HG03064 (cell line): ENCODE results near the gene GSPT1.
A peak's percentile ranks its signal among the peaks of the same experiment; 100 is the strongest.
"Not testable (repeated sequence)": the region's sequence is repeated elsewhere in the genome, so short reads cannot be mapped to it uniquely, and the experiment has no call there.

Experiments
- ATAC-seq: cut with Tn5 transposase; IDR thresholded peaks from one replicate; pipeline ENCODE4 v1.9.1; 2021; ENCODE audit warnings: low read depth; ENCODE audit not compliant: unreplicated experiment

GSPT1 gene

DNA sequence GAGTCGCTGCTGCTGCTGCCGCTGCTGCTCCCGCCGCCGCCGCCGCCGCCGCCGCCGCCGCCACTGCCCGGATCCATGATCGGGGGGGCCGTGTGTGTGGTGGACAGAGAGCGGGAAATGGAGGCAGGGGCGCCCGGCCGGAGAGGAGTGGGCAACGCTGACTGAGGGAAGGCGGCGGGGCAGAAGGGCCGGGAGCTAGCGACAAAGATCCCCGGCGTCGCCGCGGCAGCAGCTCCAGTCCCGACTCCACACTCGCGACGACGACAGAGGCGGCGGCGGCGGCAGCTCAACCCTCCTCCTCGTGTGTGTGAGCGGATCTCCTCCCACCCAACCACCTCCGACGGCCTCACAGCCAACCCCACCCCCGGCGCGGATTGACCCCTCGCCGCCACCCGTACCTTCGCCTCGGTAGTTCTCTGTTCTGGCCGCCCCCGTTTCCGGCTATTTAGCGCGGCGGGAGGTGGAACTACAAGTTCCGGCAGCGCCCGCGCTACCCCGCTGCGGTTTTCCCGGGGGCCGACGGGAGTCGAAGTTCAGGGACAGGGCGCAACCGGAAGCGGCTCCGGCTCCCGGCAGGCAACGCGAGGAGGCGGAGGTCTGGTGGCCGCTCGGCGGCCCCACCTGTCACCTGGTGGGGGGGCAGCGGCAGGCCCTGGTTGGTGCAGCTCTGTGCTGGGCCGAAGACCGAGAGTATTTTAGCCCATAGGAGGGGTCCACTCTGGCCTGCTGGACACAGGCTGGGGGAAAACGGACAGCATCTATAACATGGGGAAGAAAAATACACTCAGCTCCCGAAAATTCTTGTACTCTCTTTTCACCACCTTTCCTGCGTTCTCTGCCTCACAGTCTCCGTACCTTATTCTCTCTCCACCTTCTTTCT, at the start of gene GSPT1:
GSPT1 (minus strand) TSS at position 313 of the 880 bp plus-strand sequence; CDS start at position 77, 236 bp downstream.
- peak; percentile 78 for ATAC-seq

DNA sequence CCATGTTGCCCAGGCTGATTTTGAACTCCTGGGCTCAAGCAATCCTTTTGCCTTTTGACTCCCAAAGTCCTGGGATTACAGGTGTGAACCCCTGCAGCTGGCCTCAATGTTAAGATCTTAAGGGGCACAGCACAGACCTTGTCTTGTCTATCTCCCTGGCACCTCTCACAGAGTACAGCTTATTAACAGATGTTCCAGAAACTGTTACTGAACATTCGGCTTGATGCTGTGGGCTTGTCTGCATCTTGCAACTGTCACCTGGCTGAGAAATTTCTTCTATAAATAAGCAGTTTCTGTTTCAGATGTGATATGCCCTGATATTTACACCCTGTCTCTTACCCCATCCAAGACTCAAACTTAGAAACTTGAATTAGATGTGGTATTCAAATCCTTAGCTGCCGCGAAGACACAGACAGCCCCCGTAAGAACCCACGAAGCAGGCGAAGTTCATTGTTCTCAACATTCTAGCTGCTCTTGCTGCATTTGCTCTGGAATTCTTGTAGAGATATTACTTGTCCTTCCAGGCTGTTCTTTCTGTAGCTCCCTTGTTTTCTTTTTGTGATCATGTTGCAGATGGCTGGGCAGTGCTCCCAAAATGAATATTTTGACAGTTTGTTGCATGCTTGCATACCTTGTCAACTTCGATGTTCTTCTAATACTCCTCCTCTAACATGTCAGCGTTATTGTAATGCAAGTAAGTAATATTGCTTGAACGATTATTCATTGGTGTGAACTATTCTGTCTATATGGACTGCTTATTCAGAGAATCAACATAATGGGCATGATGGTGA, 49.2 kb upstream of the GSPT1 start, which contains the start of gene TNFRSF17:
TNFRSF17 (plus strand) TSS at position 450 of the 791 bp plus-strand sequence; CDS start at position 565, 115 bp downstream.
- peak; percentile 53 for ATAC-seq

DNA sequence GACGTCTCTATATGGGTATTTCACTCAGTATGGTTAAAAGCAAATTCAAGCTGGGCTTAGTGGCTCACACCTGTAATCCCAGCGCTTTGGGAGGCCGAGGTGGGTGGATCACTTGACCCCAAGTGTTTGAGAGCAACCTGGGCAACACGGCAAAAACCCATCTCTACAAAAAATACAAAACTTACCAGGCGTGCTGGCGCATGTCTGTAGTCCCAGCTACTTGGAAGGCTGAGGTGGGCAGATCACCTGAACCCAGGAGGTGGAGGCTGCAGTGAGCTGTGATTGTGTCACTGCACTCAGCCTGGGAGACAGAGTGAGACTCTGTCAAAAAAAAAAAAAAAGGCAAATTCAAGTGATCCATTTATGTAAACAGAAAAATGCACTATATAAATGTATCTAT, 48.0 kb upstream of the GSPT1 start:
- ATAC-seq = no peak

DNA sequence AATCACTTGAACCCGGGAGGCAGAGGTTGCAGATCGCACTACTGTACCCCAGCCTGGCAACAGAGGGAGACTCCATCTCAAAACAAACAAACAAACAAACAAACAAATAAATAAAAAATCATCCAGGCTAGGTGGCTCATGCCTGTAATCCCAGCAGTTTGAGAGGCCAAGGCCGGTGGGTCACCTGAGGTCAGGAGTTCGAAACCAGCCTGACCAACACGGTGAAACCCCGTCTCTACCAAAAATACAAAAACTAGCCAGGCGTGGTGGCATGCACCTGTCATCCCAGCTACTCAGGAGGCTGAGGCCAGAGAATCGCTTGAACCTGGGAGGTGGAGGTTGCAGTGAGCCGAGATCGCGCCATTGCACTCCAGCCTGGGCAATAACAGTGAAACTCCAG, 47.2 kb upstream of the GSPT1 start:
- not testable (repeated sequence) for ATAC-seq

DNA sequence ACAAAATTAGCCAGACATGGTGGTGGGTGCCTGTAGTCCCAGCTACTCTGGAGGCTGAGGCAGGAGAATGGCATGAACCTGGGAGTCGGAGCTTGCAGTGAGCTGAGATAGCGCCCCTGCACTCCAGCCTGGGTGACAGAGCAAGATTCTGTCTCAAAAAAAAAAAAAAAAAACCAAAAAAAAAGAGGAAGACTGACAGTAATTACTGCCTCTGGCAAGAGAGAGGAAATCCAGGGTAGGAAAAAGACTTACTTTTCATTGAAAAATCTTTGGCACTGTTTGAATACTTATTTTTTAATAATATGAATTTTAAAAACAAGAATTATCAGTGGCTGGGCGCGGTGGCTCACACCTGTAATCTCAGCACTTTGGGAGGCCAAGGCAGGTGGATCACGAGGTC, 46.7 kb upstream of the GSPT1 start:
- ATAC-seq = not testable (repeated sequence)

DNA sequence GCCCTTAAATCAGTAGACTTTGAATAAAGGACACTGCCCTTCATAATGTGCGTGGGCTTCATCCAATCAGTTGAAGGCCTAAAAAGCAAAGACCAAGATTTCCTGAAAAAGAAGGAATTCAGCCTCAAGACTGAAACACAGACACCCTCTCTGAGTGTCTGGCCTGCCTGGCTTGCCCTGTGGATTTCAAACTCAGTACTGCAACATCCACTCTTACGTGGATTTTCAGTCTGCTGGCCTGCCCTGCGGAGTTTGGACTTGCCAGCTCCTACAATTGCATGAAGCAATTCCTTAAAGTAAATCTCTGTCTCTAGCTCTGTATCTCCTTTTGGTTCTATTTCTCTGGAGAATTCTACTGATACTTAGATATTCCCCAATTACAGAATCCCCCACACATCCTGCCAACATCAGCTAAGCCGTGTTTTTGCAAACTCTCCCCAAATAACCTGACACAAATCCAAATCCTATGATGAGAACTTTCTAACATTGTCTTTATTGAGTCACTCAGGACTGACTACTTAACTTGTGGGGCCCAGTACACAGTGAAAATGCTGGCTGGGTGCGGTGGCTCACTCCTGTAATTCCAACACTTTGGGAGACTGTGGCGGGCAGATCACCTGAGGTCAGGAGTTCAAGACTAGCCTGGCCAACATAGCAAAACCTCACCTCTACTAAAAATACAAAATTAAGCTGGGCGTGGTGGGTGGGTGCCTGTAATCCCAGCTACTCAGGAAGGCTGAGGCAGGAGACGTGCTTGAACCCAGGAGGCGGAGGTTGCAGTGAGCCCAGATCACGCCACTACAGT, 42.0 kb upstream of the GSPT1 start:
- no peak for ATAC-seq

DNA sequence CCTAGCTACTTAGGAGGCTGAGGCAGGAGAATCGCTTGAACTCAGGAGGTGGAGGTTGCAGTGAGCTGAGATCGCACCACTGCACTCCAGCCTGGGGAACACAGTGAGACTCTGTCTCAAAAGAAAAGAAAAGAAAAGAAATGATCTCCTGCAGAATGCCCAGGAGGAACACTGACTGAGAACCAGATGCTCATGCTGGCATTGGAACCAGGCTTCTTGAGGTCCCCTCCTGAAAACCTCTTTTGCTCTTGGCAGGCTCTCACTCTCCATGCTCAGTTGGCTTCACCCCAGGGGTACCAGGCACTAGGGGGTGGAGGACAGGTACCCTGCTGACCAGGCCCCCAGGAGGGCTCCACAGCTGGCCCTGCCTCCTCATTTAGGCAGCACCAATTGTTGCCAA, 40.8 kb upstream of the GSPT1 start:
- no peak for ATAC-seq

DNA sequence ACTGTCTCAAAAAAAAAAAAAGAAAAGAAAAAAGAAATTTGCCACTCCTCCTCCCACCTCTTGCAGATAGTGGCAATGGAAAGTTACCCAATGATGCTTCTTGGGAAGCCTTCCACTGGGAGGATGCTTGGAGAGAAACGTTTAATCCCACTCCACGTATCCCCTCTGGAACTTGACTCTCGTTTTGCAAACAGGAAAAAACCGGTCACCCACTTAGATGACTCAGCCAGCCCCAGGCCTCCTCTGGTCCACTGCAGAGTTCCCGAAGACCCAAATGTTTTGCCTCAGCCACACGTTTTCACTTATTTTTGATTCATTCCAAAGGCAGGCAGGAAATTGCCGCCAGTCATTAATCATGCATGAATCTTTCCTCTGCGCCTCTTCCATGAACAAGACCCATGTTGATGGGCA, 40.0 kb upstream of the GSPT1 start:
- ATAC-seq = no peak

DNA sequence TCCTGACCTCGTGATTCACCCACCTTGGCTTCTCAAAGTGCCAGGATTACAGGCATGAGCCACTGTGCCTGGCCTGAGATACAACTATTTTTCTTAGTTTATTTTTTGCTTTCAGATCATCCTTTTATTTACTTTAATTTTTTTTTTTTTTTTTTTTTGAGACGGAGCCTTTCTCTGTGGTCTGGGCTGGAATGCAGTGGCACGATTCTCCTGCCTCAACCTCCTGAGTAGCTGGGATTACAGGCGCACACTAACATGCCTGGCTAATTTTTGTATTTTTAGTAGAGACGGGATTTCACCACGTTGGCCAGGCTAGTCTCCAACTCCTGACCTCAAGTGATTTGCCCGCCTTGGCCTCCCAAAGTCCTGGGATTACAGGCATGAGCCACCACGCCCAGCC, 37.8 kb upstream of the GSPT1 start:
- not testable (repeated sequence) for ATAC-seq

DNA sequence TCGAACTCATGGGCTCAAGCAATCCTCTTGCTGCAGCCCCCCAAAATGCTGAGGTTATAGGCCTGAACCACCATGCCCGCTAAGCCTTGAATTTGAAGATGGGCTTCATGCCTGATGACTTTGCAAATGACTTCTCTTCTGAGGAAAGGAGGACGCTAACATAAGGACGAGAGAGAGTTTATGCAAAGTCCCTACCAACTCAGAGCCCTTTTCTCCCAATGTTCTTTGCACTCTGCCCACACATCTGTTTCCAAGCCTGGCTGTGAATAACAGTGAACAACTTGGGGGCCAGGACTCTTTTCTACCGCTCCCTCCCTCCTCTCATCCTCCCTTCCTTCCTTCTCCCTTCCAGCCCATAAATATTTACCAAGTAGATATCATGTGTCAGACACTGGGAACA, 34.6 kb upstream of the GSPT1 start:
- ATAC-seq = no peak

DNA sequence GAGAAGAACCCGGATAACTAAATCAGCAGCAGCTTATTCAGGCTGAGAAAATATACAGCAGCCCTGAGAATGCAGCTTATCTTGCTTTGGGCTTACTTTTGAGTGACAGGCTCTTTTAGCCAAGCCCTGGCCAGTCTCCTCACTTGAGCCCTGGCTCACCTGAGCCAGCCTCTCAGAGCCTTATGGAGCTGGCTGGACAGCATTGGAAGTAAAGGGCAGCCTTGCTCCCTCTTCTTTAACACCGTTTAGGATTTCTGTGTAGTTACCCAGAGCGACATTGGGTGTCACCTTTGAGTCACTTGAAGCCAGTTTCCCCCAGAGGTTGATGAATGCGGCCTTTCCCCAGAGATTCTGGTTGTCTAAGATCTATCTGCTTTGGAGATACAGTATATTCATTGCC, 33.8 kb upstream of the GSPT1 start:
- no peak for ATAC-seq

DNA sequence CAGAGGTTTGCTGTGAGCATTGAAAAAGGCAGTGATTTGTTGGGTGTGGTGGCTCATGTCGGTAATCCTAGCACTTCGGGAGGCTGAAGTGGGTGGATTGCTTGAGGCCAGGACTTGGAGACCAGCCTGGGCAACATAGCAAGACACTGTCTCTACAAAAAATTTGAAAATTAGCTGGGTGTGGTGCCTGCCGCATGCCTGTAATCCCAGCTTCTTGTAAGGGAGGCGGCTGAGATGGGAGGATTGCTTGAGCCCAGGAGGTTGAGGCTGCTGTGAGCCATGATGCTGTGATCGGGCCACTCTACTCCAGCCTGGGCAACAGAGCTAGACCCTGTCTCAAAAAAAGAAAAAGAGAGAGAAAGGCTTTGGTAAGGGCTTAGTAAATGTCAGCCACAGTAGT, 33.1 kb upstream of the GSPT1 start:
- no peak for ATAC-seq

DNA sequence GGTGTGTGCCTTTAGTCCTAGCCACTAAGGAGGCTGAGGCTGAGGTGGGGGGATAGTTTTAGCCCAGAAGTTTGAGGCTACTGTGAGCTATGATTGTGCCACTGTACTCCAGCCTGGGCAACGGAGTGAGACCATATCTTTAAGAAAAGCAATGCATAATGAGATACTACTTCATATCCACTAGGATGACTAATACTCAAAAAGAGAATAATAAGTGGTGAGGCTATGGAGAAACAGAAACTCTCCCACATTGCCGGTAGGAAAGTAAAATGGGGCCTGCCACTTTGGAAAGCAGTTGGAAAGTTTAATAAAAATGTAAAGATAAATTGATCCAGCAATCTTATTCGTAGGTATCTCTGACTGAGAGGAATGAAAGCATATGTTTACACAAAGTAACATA, 30.7 kb upstream of the GSPT1 start:
- ATAC-seq = no peak

DNA sequence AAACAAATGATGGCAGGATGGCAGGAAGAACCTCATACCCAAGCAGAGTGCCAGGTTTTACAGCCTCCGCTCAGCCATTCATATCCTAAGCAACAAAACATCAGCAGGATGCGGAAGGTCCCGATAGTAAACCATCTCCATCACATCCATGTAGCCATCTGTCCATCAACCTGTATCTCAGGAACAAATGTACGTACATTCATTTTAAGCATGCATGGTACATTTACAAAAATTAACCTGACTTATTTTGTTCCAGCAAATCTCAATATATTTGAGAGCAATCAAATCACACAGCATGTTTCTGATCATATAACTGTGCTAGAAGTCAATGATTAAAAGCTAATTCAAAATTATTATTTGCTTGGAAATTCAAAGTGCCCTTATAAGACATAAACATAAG, 26.2 kb upstream of the GSPT1 start, which contains the start of gene NPIPB2:
NPIPB2 (minus strand) TSS at position 101 of the 400 bp plus-strand sequence; CDS start at position 101, 0 bp downstream.
- ATAC-seq = not testable (repeated sequence)

DNA sequence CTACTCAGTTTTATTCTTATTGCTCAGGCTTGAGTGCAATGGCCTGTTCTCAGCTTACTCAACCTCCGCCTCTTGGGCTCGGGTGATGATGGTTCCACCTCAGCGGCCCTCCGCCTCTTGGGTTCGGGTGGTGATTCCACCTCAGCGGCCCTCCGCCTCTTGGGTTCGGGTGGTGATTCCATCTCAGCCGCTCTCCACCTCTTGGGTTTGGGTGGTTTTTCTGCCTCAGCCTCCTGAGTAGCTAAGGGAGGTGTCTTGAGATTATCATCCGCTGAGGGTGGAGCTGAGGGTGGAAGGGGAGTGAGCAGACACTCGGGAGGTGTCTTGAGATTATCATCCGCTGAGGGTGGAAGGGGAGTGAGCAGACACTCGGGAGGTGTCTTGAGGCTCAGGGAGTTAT, 11.6 kb upstream of the GSPT1 start:
- not testable (repeated sequence) for ATAC-seq

DNA sequence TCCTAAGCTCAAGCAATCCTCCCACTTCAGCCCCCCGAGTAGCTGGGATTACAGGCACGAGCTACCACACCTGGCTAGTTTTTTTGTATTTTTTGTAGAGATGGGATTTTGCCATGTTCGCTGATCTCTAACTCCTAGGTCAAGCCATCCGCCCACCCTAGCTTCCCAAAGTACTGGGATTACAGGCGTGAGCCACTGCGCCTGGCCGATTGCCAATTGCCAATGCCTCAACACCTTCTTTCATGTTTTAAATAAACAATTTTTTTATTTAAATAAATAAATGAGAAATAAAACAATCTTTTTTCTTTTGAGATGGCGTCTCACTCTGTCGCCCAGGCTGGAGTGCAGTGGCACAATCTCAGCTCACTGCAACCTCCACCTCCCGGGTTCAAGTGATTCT, 8.3 kb upstream of the GSPT1 start:
- not testable (repeated sequence) for ATAC-seq

DNA sequence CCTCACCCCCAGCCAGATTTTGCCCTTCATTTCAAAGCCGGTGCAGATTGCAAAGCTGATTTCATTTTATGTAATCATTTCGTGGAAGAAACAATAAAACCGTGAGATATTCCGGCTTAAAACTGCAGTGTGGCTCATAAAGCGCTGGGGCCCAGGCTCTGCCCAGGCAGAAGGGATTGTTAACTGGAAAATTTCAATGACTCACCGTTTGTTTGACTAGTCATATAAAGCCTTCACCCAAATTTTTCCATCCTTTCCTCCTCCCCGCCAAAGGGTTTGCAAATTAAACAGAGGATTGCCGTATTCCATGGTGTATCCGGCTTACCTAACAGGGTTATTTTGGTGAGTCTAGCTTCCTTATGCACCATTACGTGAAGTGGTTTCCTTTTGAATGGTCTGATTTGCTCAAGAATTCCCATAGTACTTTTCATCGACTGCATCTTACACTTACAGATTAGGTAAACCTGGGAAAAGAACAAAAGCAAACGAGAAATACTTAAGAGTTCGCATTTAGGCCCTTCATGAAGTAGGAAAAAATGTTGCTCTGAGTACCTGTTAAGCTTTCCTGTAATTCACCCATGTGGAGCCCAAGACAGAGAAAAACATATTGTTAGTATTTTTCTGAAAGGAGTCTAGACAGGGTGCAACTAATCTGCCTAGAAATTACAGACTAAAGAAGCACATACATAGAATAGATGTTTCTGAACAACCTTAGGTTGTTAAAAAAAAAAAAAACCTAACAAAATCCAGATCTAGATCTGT, 949 bp upstream of the GSPT1 start:
- no peak for ATAC-seq

DNA sequence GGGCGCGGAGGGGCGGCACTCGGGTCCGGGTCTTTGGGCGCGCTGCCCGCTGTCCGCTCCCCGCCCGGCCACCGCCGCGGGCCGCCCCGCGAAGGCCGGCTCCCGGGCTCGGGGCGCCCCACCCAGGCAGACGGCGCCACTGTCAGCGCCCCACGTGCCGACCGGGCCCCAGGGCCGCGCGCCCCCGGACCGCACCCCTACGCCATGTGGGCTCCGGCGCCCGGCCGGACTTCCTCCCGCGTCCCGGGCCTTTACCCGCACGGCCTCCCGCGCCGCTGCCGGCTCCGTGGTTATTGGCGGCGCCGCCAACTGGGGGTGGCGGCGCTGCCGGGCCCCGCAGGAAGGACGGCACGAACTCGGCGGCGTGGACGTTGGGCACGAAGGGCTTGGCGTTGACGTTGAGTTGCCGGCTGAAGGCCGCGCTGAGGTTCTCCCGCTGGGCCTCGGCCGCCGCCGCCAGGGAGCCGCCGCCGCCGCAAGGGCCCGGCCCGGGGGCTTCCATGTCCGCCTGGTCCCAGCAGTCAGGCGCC, 577 bp downstream of the GSPT1 start:
- ATAC-seq = peak; percentile 34
